CD4-positive, alpha-beta memory T cell (primary cell): ENCODE data around the gene SBF1. TPM values are rescaled to one million over a fixed set of nuclear protein-coding genes. Genes with fewer than 3 reads are reported as not detected.

ENCODE experiments used
- CTCF ChIA-PET: fragments of 350-600 bp; sonication (Branson Sonifier 250); formaldehyde crosslinking; loops from one replicate; lab custom pipeline; 2021; ENCODE audit warnings: inconsistent platforms; ENCODE audit not compliant: partially characterized antibody; lab: Charles Lee
- POLR2A ChIA-PET: fragments of 350-600 bp; sonication (Branson Sonifier 250); formaldehyde crosslinking; loops from one replicate; lab custom pipeline; 2021; ENCODE audit not compliant: partially characterized antibody; lab: Charles Lee
- DNase-seq, 5 donors: peaks; one replicate each; pipeline versions ENCODE4 v3.0.0 to v3.0.0-alpha.2; 2020 to 2022; ENCODE audit warnings: mixed read lengths in 1 of 5
- H3K27ac ChIP-seq: one replicate; pipeline ENCODE4 v1.7.0; 2013; ENCODE audit warnings: low read depth, low read length
- H3K27me3 ChIP-seq: 2 replicates; pipeline ENCODE4 v1.7.0; 2013; ENCODE audit warnings: mild to moderate bottlenecking, low read length, moderate library complexity; ENCODE audit not compliant: insufficient read depth
- H3K36me3 ChIP-seq: 2 replicates; pipeline ENCODE4 v1.7.0; 2013; ENCODE audit warnings: mild to moderate bottlenecking, low read length, moderate library complexity; ENCODE audit not compliant: insufficient read depth
- H3K4me1 ChIP-seq: 2 replicates; pipeline ENCODE4 v1.7.0; 2013; ENCODE audit warnings: mild to moderate bottlenecking, low read length, moderate library complexity; ENCODE audit not compliant: insufficient read depth
- H3K4me3 ChIP-seq, 2 donors: one replicate each; pipeline ENCODE4 v1.7.0; 2013; ENCODE audit warnings: low read length in 2 of 2, mild to moderate bottlenecking in 1 of 2
- H3K9me3 ChIP-seq, 2 donors: one replicate each; pipeline ENCODE4 v1.7.0; 2013; ENCODE audit warnings: low read length in 2 of 2, control low read depth in 1 of 2; ENCODE audit not compliant: control insufficient read depth in 1 of 2
- H3K27ac Mint-ChIP-seq, 7 donors: one replicate each; pipeline ENCODE4 v1.8.0; 2020 to 2021; ENCODE audit warnings: mixed read lengths in 7 of 7, mild to moderate bottlenecking in 6 of 7, inconsistent platforms in 3 of 7, moderate library complexity in 3 of 7
- H3K27me3 Mint-ChIP-seq, 2 donors: one replicate each; pipeline ENCODE4 v1.8.0; 2020 to 2021; ENCODE audit warnings: mixed read lengths in 2 of 2
- H3K36me3 Mint-ChIP-seq, 2 donors: one replicate each; pipeline ENCODE4 v1.8.0; 2020 to 2021; ENCODE audit warnings: mixed read lengths in 2 of 2, inconsistent platforms in 1 of 2, mild to moderate bottlenecking in 1 of 2
- H3K4me1 Mint-ChIP-seq, 4 donors: one replicate each; pipeline ENCODE4 v1.8.0; 2020 to 2021; ENCODE audit warnings: mixed read lengths in 4 of 4, mild to moderate bottlenecking in 1 of 4
- H3K4me3 Mint-ChIP-seq, 8 donors: one replicate each; pipeline ENCODE4 v1.8.0; 2020 to 2021; ENCODE audit warnings: mixed read lengths in 8 of 8, mild to moderate bottlenecking in 7 of 8, moderate library complexity in 6 of 8, inconsistent platforms in 3 of 8
- H3K9me3 Mint-ChIP-seq, 8 donors: one replicate each; pipeline ENCODE4 v1.8.0; 2020 to 2021; ENCODE audit warnings: mixed read lengths in 8 of 8, mild to moderate bottlenecking in 5 of 8, inconsistent platforms in 3 of 8, moderate library complexity in 1 of 8
- intact Hi-C: fragments of 100-400 bp; cut with micrococcal nuclease; formaldehyde crosslinking; loops from one replicate; pipeline ENCODE4 v1.15.1; 2023
- polyA plus RNA-seq, 2 donors: library from polyadenylated mRNA; unstranded; fragments of 300-500 nt; fragmentation: Illumina TruSeq; gene quantifications; one replicate each; pipeline ENCODE4 v1.2.3, GENCODE V29; 2021
- total RNA-seq, 2 experiments: library from RNA; stranded (reverse); gene quantifications; one replicate each; pipeline ENCODE4 v1.2.3, GENCODE V29; 2021

Gene SBF1
- total and polyA plus RNA-seq, 4 experiments from 2014 or later, result 13.2 to 221 (median 130) TPM

DNA sequence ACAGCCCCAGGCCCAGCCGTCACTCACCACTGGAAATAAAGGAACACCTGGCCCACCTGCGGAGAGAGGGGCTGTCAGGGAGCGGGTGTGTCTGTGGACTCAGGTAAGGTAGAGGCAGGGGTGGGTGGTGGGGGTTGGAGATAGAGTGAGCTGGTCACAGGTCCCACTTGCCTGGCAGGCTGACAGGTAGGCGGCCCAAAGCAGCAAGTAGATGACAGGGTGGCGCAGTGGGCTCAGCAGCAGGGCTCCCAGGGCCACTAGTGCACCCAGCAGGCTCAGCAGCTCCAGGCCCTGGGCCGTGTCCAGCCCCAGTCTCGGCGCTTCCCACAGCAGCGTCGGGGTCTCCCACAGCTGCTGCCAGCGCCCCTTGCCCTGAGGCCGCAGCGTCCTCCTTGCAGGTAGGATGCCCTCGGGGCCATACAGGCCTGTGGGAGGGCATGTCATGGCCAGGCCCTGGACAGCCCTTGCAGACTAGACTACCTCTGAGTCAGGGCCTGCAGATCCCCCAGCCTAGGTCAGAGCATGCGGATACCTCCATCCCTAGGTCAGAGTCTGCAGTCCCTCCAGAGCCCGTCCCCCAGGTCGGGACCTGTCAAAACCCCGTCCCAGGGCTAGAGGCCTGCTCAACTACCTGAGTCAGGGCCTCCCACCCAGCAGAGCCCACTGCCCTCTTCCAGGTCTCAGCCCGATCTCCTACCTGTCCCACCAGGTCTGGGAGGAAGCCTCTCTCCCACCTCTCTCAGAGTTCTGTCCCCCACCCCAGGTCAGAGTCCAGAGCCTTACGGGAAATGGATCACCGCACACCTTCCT, 32.0 kb upstream of the SBF1 start:
- peaks cover 28% of the 10 kb centered on the region for H3K4me1 ChIP-seq
- H3K36me3 ChIP-seq, result peaks cover 22% of the 10 kb centered on the region
- H3K27ac Mint-ChIP-seq, result peak overlapping the region; percentile 85 to 98 (median 94)
- H3K9me3 Mint-ChIP-seq, result no peaks in the 10 kb centered on the region
- H3K27me3 ChIP-seq, result no peaks in the 10 kb centered on the region
- peak in 1 of 5 donors; percentile 58 for DNase-seq
- peaks cover 10 to 26% (median 18%) of the 10 kb centered on the region in 4 donors for H3K4me1 Mint-ChIP-seq
- ChIA-PET POLR2A (interaction anchor here (1.0 to 7.6 kb wide), 13 partner anchors 8 to 262 kb away, joined by 3 to 242 read pairs (median 13); partner anchors contain the start of genes ARSA, CHKB, SBF1 and SCO2), CTCF (interaction anchor here (1.0 to 6.8 kb wide), 4 partner anchors 9 to 234 kb away, joined by 3 to 76 read pairs (median 8); partner anchors contain the start of gene SCO2)
- intact Hi-C loops, result loop anchor here (1.0 to 5.0 kb wide), 3 partner anchors 32 to 164 kb away; partner anchors contain the start of genes KLHDC7B, PPP6R2 and SBF1
- no peaks in the 10 kb centered on the region for H3K9me3 ChIP-seq
- H3K27me3 Mint-ChIP-seq, result no peaks in the 10 kb centered on the region
- peak overlapping the region; percentile 91 to 97 (median 94) for H3K4me3 Mint-ChIP-seq
- peak overlapping the region; percentile 98 for H3K27ac ChIP-seq
- peak overlapping the region; percentile 84 to 98 for H3K4me3 ChIP-seq
- peaks cover 0 to 20% of the 10 kb centered on the region in 2 donors for H3K36me3 Mint-ChIP-seq

DNA sequence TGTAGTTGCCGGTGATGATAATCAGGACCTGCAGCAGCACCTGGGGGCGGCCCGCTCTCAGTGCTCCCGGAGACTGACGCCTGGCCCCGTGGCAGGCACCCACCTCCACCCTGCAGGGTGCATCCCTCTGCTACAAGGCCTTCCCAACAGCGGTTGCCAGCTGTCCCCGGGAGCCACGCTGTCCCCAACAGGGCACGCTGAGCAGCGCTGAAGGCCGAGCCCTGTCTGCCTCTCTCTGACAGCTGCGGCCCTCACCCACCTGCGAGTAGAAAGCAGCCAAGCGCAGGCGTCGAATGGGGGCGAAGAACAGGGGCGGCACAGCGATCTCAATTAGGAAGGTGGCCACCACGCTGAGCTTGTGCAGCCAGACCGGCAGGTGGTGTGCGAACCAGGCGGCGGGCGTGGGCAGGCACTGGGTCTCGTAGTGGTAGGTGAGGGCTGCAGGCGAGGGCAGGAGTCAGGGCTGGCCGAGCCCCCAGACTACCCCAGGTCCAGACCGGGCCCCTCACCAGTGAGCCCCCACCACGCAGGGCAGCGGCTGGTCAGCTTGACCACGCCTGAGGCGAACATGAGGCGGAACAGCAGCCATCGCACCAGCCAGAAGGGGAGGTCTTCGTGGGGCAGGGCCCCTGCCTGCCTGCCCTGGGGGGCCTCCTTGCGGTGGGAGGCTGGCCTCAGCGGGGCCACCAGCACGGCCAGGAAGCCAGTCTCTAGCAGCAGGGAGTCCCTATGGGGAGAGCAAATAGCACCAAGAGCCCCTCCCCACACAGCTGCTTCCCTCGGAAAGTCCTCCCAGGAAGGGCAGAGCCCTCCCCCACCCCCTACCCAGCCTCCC, 31.2 kb upstream of the SBF1 start:
- H3K27ac Mint-ChIP-seq, result peak overlapping the region in 1 of 7 donors; percentile 30
- no peak for DNase-seq
- Histone ChIP-seq H3K9me3 (no peaks in the 10 kb centered on the region), H3K4me3 (peak overlapping the region; percentile 84 to 98), H3K27me3 (no peaks in the 10 kb centered on the region), H3K27ac (peak overlapping the region; percentile 98), H3K36me3 (peaks cover 22% of the 10 kb centered on the region), H3K4me1 (peaks cover 28% of the 10 kb centered on the region)
- CTCF ChIA-PET, result interaction anchor here (3.7 to 6.8 kb wide), 2 partner anchors 8 to 20 kb away, joined by 12 to 76 read pairs; partner anchors contain the start of gene SCO2
- H3K4me3 Mint-ChIP-seq, result peak overlapping the region; percentile 24 to 97 (median 38)
- H3K9me3 Mint-ChIP-seq, result no peaks in the 10 kb centered on the region
- POLR2A ChIA-PET, result interaction anchor here (1.2 to 7.6 kb wide), 5 partner anchors 21 to 261 kb away, joined by 5 to 242 read pairs (median 71); partner anchors contain the start of genes SBF1, SCO2, TUBGCP6 and TYMP
- H3K27me3 Mint-ChIP-seq, result no peaks in the 10 kb centered on the region
- peaks cover 0 to 20% of the 10 kb centered on the region in 2 donors for H3K36me3 Mint-ChIP-seq
- intact Hi-C loops, result loop anchor here (2.0 to 5.0 kb wide), 2 partner anchors 41 to 163 kb away; partner anchors contain the start of genes KLHDC7B and PPP6R2
- peaks cover 10 to 26% (median 18%) of the 10 kb centered on the region in 4 donors for H3K4me1 Mint-ChIP-seq

DNA sequence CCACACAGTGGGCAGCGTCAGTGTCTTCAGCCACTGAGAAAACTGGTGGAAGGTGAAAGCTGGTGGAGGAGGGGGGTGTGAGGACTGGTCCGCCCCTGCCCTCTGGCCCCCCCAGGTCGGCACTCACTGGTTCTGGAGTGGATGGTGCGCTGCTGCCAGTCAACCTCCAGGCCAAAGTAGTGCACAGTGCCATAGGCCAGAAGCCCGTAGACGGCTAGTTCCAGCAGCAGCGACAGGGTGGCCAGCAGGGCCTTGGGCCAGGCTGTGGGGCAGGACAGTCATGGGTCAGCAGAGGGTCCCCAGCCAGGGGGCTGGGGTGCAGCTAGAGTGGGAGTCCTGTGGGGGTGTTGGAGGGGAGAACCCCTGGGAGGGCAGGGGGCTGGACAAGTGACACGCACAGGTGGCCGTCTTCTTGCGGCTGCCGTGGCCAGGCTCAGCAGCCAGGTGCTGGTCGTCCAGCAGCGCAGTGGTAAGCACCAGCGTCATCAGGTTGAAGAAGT, 30.5 kb upstream of the SBF1 start:
- peak overlapping the region in 1 of 7 donors; percentile 30 for H3K27ac Mint-ChIP-seq
- CTCF ChIA-PET, result no interaction called here
- H3K27me3 ChIP-seq, result no peaks in the 10 kb centered on the region
- no peaks in the 10 kb centered on the region for H3K9me3 ChIP-seq
- no peak for DNase-seq
- peaks cover 22% of the 10 kb centered on the region for H3K36me3 ChIP-seq
- no peaks in the 10 kb centered on the region for H3K27me3 Mint-ChIP-seq
- H3K4me3 Mint-ChIP-seq, result peak overlapping the region in 2 of 8 donors; percentile 58 to 68
- H3K27ac ChIP-seq, result no peak overlapping the region
- peaks cover 10 to 26% (median 18%) of the 10 kb centered on the region in 4 donors for H3K4me1 Mint-ChIP-seq
- H3K9me3 Mint-ChIP-seq, result no peaks in the 10 kb centered on the region
- POLR2A ChIA-PET, result interaction anchor here (1.2 to 7.6 kb wide), 5 partner anchors 20 to 116 kb away, joined by 5 to 242 read pairs (median 71); partner anchors contain the start of genes SBF1, SCO2 and TYMP
- H3K4me1 ChIP-seq, result peaks cover 28% of the 10 kb centered on the region
- intact Hi-C loops, result loop anchor here (5.0 kb wide), 1 partner anchor 42 kb away; the partner anchor contains the start of gene KLHDC7B
- H3K36me3 Mint-ChIP-seq, result peaks cover 0 to 22% of the 10 kb centered on the region in 2 donors
- no peak overlapping the region for H3K4me3 ChIP-seq

DNA sequence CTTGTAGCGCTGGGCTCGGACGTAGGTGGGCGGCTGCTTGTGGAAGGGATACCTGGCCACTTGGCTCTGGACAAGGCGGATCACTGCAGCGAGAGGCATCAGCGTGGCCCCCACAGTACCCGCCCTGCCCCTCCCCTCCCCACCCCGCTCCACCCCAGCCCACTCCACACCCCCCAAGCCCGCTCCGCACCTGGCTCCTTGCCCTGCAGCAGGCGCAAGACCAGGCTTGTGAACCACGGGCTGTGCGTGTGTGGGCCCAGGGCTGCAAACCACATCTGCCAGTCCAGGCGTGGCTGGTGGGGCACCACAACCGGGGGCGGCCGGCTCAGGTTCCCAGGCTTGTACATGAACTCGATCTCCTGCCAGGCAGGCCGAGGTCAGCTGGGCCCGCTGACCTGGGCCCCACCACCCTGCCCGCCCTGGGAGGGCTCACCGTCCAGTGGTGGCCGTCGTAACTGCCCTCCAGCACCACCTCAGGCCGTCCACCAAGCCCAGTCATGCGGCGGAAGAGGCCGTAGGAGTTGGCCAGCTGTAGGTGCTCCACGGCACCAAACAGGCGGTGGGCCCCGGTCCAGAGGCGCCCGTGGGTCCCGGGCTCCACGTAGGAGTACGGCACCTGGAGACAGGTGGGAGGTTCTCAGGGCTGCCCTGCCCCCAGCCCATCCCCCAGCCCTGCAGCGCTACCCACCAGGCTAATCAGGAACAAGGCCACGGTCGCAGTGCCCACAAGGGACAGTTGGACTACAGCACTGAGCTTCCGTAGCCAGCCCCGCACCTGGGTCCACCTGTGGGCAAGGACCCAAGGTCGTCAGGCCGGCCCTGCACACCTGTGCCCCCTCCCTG, 29.8 kb upstream of the SBF1 start:
- Histone ChIP-seq H3K36me3 (peaks cover 22% of the 10 kb centered on the region), H3K9me3 (no peaks in the 10 kb centered on the region), H3K27me3 (no peaks in the 10 kb centered on the region), H3K27ac (no peak overlapping the region), H3K4me3 (no peak overlapping the region), H3K4me1 (peaks cover 27% of the 10 kb centered on the region)
- POLR2A ChIA-PET, result interaction anchor here (1.2 to 5.0 kb wide), 3 partner anchors 21 to 117 kb away, joined by 5 to 76 read pairs (median 71); partner anchors contain the start of genes SBF1 and SCO2
- H3K27me3 Mint-ChIP-seq, result no peaks in the 10 kb centered on the region
- H3K4me3 Mint-ChIP-seq, result no peak overlapping the region
- no peak overlapping the region for H3K27ac Mint-ChIP-seq
- peaks cover 0 to 22% of the 10 kb centered on the region in 2 donors for H3K36me3 Mint-ChIP-seq
- no peak for DNase-seq
- intact Hi-C loops, result loop anchor here (5.0 kb wide), 1 partner anchor 43 kb away; the partner anchor contains the start of gene KLHDC7B
- CTCF ChIA-PET, result interaction anchor here (0.9 to 1.3 kb wide), 2 partner anchors 21 to 123 kb away, joined by 4 to 5 read pairs; partner anchors contain the start of gene SCO2
- peaks cover 9 to 24% (median 17%) of the 10 kb centered on the region in 4 donors for H3K4me1 Mint-ChIP-seq
- no peaks in the 10 kb centered on the region for H3K9me3 Mint-ChIP-seq

DNA sequence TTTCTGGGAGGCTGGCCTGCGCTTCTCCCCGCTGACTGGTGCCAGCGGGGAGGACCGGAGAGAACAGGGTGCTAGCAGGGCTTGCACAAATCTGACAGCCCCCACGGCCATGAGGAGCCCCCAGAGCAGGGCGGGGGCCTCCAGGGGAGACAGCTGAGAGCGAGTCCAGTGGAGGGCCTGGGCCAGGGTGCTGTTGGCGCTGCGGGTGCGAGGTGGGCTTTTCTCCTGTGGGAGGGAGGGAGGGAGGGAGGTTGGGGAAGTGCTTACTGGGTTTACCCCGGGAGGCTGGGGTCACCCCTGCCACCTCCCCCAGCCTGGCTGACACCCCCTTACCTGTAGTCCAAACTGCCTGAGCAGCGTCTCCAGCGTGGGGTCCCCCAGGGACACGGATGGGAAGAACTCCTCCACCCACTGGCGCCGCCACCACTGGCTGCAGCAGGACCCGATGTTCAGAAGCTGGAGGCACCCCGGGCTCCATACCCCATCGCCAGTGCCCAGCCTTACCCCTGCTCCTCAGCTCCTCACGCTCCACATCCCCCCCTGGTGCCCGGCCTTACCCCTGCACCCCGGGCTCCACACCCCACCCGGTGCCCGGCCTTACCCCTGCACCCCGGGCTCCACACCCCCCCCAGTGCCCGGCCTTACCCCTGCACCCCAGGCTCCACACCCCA, 28.8 kb upstream of the SBF1 start:
- intact Hi-C loops, result no loop called here
- peaks cover 22% of the 10 kb centered on the region for H3K36me3 ChIP-seq

More for the DNA sequence above, 28.8 kb upstream of the SBF1 start:
- DNase-seq, result no peak
- no peaks in the 10 kb centered on the region for H3K27me3 ChIP-seq
- H3K27ac ChIP-seq, result no peak overlapping the region
- Mint-ChIP-seq H3K4me3 (no peak overlapping the region), H3K36me3 (peaks cover 0 to 15% of the 10 kb centered on the region in 2 donors), H3K27ac (no peak overlapping the region), H3K4me1 (peaks cover 3 to 14% (median 8%) of the 10 kb centered on the region in 4 donors), H3K27me3 (no peaks in the 10 kb centered on the region), H3K9me3 (no peaks in the 10 kb centered on the region)
- no peak overlapping the region for H3K4me3 ChIP-seq
- peaks cover 18% of the 10 kb centered on the region for H3K4me1 ChIP-seq
- ChIA-PET CTCF (interaction anchor here (0.5 to 1.3 kb wide), 3 partner anchors 22 to 156 kb away, joined by 3 to 5 read pairs (median 4); partner anchors contain the start of gene SCO2), POLR2A (interaction anchor here (0.9 to 2.1 kb wide), 3 partner anchors 22 to 118 kb away, joined by 3 to 7 read pairs (median 5); partner anchors contain the start of gene SCO2)
- H3K9me3 ChIP-seq, result no peaks in the 10 kb centered on the region
